GM18505 (cell line): Measurements from ENCODE around the gene KRTAP5-8.
"Not testable (repeated sequence)": the region's sequence is repeated elsewhere in the genome, so short reads cannot be mapped to it uniquely, and the experiment has no call there.

ENCODE experiments used
- ATAC-seq: cut with Tn5 transposase; IDR thresholded peaks from one replicate; pipeline ENCODE4 v1.9.1; 2021; ENCODE audit not compliant: unreplicated experiment
- POLR2A ChIP-seq: IDR thresholded peaks from 4 replicates; pipeline ENCODE4 v1.6.1; 2011; ENCODE audit warnings: borderline replicate concordance; ENCODE audit not compliant: insufficient read depth, insufficient read length; ENCODE audit errors: extremely low read depth

The KRTAP5-8 gene

GRCh38 chr11:71500601-71501021 is 37.2 kb upstream of the KRTAP5-8 start:
- ATAC-seq: no peak
- no peak for TF ChIP-seq POLR2A

GRCh38 chr11:71501071-71501985 is 36.5 kb upstream of the KRTAP5-8 start:
- ATAC-seq: no peak
- TF ChIP-seq POLR2A: no peak

GRCh38 chr11:71502026-71502425 is 35.8 kb upstream of the KRTAP5-8 start:
- ATAC-seq: no peak
- TF ChIP-seq POLR2A: no peak

GRCh38 chr11:71502871-71503435 is 34.9 kb upstream of the KRTAP5-8 start:
- ATAC-seq: no peak
- no peak for TF ChIP-seq POLR2A

GRCh38 chr11:71504531-71504930 is 33.3 kb upstream of the KRTAP5-8 start:
- no peak for TF ChIP-seq POLR2A

GRCh38 chr11:71505001-71505400 is 32.8 kb upstream of the KRTAP5-8 start:
- no peak for ATAC-seq
- TF ChIP-seq POLR2A: no peak

More at GRCh38 chr11:71504531-71504930, 33.3 kb upstream of the KRTAP5-8 start:
- no peak for ATAC-seq

GRCh38 chr11:71505781-71506180 is 32.0 kb upstream of the KRTAP5-8 start:
- TF ChIP-seq POLR2A: no peak
- ATAC-seq: no peak

GRCh38 chr11:71507102-71507501 is 30.7 kb upstream of the KRTAP5-8 start:
- no peak for TF ChIP-seq POLR2A
- ATAC-seq: no peak

- TF ChIP-seq POLR2A: no peak
- no peak for ATAC-seq
These were observed 19.0 kb upstream of the KRTAP5-8 start for GRCh38 chr11:71518506-71519471.

GRCh38 chr11:71519546-71519945 is 18.3 kb upstream of the KRTAP5-8 start:
- no peak for TF ChIP-seq POLR2A
- no peak for ATAC-seq

GRCh38 chr11:71525188-71525937 is 12.5 kb upstream of the KRTAP5-8 start:
- TF ChIP-seq POLR2A: no peak
- no peak for ATAC-seq

GRCh38 chr11:71525938-71526495 is 11.8 kb upstream of the KRTAP5-8 start:
- TF ChIP-seq POLR2A: no peak
- no peak for ATAC-seq

- ATAC-seq: not testable (repeated sequence)
These were observed 10.8 kb upstream of the KRTAP5-8 start, which contains the start of gene KRTAP5-7 for GRCh38 chr11:71526796-71527575. Gene KRTAP5-7, plus strand, starts transcription at chr11:71527267. Its CDS starts 34 bp downstream, at chr11:71527301.
